D721Med (cell line): ENCODE results near the gene AGAP1.

ENCODE experiments used
- DNase-seq: peaks from one replicate; pipeline ENCODE4 v3.0.0; 2011; ENCODE audit warnings: low spot score; ENCODE audit not compliant: insufficient read length
- FAIRE-seq: peaks from 2 replicates; lab custom pipeline; 2011; peaks lifted over from hg19 to GRCh38; lab: Jason Lieb, UNC
- CTCF ChIP-seq: IDR thresholded peaks from 2 replicates; pipeline ENCODE4 v1.5.1; 2012; ENCODE audit warnings: mild to moderate bottlenecking, control low read depth; ENCODE audit not compliant: insufficient read depth; ENCODE audit errors: missing control alignments

The AGAP1 gene

GRCh38 chr2:235619544-235619943 is 125.7 kb downstream of the AGAP1 start:
- DNase-seq (no peak), FAIRE-seq (no peak)
- no peak for TF ChIP-seq CTCF

- FAIRE-seq: no peak
- no peak for TF ChIP-seq CTCF
- no peak for DNase-seq
Measured at GRCh38 chr2:235621736-235622135, 127.9 kb downstream of the AGAP1 start.

GRCh38 chr2:235623111-235623510 is 129.3 kb downstream of the AGAP1 start:
- no peak for TF ChIP-seq CTCF
- no peak for DNase-seq
- no peak for FAIRE-seq

- no peak for FAIRE-seq
- DNase-seq: no peak
- no peak for TF ChIP-seq CTCF
Measured at GRCh38 chr2:235623752-235624151, 129.9 kb downstream of the AGAP1 start.

- no peak for DNase-seq
- FAIRE-seq: no peak
- TF ChIP-seq CTCF: no peak
Measured at GRCh38 chr2:235626658-235627057, 132.8 kb downstream of the AGAP1 start.

GRCh38 chr2:235627682-235628081 is 133.8 kb downstream of the AGAP1 start:
- TF ChIP-seq CTCF: no peak
- DNase-seq: no peak
- FAIRE-seq: no peak

- no peak for TF ChIP-seq CTCF
- no peak for DNase-seq
- no peak for FAIRE-seq
Measured at GRCh38 chr2:235630718-235631296, 137.0 kb downstream of the AGAP1 start.
